Caco-2 (cell line): ENCODE results near the gene SEMA3A. TPM values are rescaled to one million over a fixed set of nuclear protein-coding genes. Genes with fewer than 3 reads are reported as not detected.

Source experiments
- BruUV-seq: library from RNA; stranded (reverse); fragments of 400-500 nt; replicated peaks from 2 replicates; lab custom pipeline; 2021; lab: Mats Ljungman, UMichigan
- CTCF ChIA-PET: fragments of 300-600 bp; sonication (Branson Sonifier 250); formaldehyde crosslinking; loops from one replicate; lab custom pipeline; 2022; ENCODE audit warnings: antibody characterized with exemption; lab: Charles Lee
- POLR2A ChIA-PET: fragments of 300-600 bp; sonication (Branson Sonifier 250); formaldehyde crosslinking; loops from one replicate; lab custom pipeline; 2022; ENCODE audit warnings: antibody characterized with exemption; lab: Charles Lee
- DNase-seq, 2 experiments: peaks; one replicate each; pipeline versions ENCODE4 v3.0.0 to v3.0.0-alpha.2; 2020 to 2022
- H3K27me3 ChIP-seq: replicated peaks from 2 replicates; pipeline ENCODE4 v1.6.0; 2011; ENCODE audit warnings: low read length; ENCODE audit not compliant: control insufficient read depth, insufficient read depth
- H3K36me3 ChIP-seq: 2 replicates; pipeline ENCODE4 v1.5.1; 2011; ENCODE audit warnings: low read length; ENCODE audit not compliant: control insufficient read depth, insufficient read depth
- H3K4me1 ChIP-seq: fragments of 250-450 bp; sonication (Bioruptor Pico); 2 replicates; pipeline ENCODE4 v1.5.1; 2020; ENCODE audit warnings: mild to moderate bottlenecking
- H3K4me3 ChIP-seq: 2 replicates; pipeline ENCODE4 v1.5.1; 2011; ENCODE audit warnings: low read depth, mild to moderate bottlenecking, control low read depth, low read length
- H3K9me3 ChIP-seq: fragments of 250-450 bp; sonication (Bioruptor Pico); 2 replicates; pipeline ENCODE4 v1.5.1; 2020; ENCODE audit warnings: mild to moderate bottlenecking, moderate library complexity
- H3K27ac Mint-ChIP-seq: one replicate; pipeline ENCODE4 v1.8.0; 2022; ENCODE audit warnings: mixed read lengths; ENCODE audit not compliant: unreplicated experiment
- H3K27me3 Mint-ChIP-seq: one replicate; pipeline ENCODE4 v1.8.0; 2022; ENCODE audit warnings: mixed read lengths; ENCODE audit not compliant: insufficient read depth, unreplicated experiment
- H3K36me3 Mint-ChIP-seq: one replicate; pipeline ENCODE4 v1.8.0; 2022; ENCODE audit warnings: mild to moderate bottlenecking, mixed read lengths; ENCODE audit not compliant: insufficient read depth, unreplicated experiment
- H3K4me1 Mint-ChIP-seq: one replicate; pipeline ENCODE4 v1.8.0; 2022; ENCODE audit warnings: low read depth, mixed read lengths; ENCODE audit not compliant: unreplicated experiment
- H3K4me3 Mint-ChIP-seq: one replicate; pipeline ENCODE4 v1.8.0; 2022; ENCODE audit warnings: mild to moderate bottlenecking, moderate library complexity, mixed read lengths; ENCODE audit not compliant: unreplicated experiment
- H3K9me3 Mint-ChIP-seq: one replicate; pipeline ENCODE4 v1.8.0; 2022; ENCODE audit warnings: mixed read lengths; ENCODE audit not compliant: unreplicated experiment
- intact Hi-C: fragments of 100-400 bp; cut with micrococcal nuclease; formaldehyde crosslinking; loops from one replicate; pipeline ENCODE4 v1.10.0; 2022; ENCODE audit not compliant: unreplicated experiment
- total RNA-seq: library from RNA; stranded (reverse); gene quantifications from 2 replicates; pipeline ENCODE4 v1.2.3, GENCODE V29; 2022
- TF ChIP-seq, protein P1 (sequence below), 2 experiments: fragments of 200-600 bp in 1 of 2; IDR thresholded peaks; 1 replicate in 1 of 2; 2 replicates in 1 of 2; pipeline versions ENCODE4 v1.5.1 to v1.8.0; 2011 to 2022; ENCODE audit warnings: antibody characterized with exemption in 1 of 2, control low read depth in 1 of 2, inconsistent platforms in 1 of 2, low read depth in 1 of 2, low read length in 1 of 2, mild to moderate bottlenecking in 1 of 2, moderate library complexity in 1 of 2; ENCODE audit not compliant: insufficient read depth in 1 of 2, severe bottlenecking in 1 of 2, unreplicated experiment in 1 of 2

The SEMA3A gene
- total RNA-seq, 1 experiment from 2014 or later, result 55.1 TPM

DNA sequence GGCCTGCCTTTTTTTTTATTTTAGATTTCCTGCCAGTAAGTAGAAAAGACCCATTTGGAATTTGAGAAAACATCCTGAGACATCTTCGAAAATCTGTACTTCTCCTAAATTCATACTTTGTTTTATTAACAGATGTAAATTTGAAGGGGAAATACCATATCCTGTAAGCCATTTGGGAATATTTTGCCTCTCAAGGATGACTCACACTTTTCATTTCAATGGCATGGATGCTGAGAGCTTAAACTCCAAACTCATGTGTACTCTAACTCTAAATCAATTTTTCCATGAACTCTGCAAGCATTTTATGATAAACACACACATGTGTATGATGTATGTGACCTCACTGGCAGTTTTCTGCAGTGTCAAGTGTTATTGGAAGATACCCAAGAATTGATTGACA lies 89.0 kb downstream of the SEMA3A start:
- DNase-seq, result no peak
- peaks cover 34% of the 10 kb centered on the region for H3K36me3 Mint-ChIP-seq
- Histone ChIP-seq H3K36me3 (no peaks in the 10 kb centered on the region), H3K4me3 (no peak overlapping the region), H3K4me1 (peaks cover 32% of the 10 kb centered on the region), H3K9me3 (no peaks in the 10 kb centered on the region), H3K27me3 (no peaks in the 10 kb centered on the region)
- no peaks in the 10 kb centered on the region for H3K27me3 Mint-ChIP-seq
- H3K9me3 Mint-ChIP-seq, result no peaks in the 10 kb centered on the region
- no peak overlapping the region for H3K27ac Mint-ChIP-seq
- no peaks in the 10 kb centered on the region for H3K4me1 Mint-ChIP-seq
- POLR2A ChIA-PET, result no interaction called here
- intact Hi-C loops, result no loop called here
- CTCF ChIA-PET, result no interaction called here
- TF ChIP-seq, protein P1, sequence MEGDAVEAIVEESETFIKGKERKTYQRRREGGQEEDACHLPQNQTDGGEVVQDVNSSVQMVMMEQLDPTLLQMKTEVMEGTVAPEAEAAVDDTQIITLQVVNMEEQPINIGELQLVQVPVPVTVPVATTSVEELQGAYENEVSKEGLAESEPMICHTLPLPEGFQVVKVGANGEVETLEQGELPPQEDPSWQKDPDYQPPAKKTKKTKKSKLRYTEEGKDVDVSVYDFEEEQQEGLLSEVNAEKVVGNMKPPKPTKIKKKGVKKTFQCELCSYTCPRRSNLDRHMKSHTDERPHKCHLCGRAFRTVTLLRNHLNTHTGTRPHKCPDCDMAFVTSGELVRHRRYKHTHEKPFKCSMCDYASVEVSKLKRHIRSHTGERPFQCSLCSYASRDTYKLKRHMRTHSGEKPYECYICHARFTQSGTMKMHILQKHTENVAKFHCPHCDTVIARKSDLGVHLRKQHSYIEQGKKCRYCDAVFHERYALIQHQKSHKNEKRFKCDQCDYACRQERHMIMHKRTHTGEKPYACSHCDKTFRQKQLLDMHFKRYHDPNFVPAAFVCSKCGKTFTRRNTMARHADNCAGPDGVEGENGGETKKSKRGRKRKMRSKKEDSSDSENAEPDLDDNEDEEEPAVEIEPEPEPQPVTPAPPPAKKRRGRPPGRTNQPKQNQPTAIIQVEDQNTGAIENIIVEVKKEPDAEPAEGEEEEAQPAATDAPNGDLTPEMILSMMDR (IDR thresholded peaks at IDR 0.05; ENCODE audit: insufficient read depth in 1 of 2, low read depth in 1 of 2, low read length in 1 of 2, severe bottlenecking in 1 of 2, unreplicated experiment in 1 of 2), result no peak
- BruUV-seq, result no TSS peak
- no peak overlapping the region for H3K4me3 Mint-ChIP-seq

DNA sequence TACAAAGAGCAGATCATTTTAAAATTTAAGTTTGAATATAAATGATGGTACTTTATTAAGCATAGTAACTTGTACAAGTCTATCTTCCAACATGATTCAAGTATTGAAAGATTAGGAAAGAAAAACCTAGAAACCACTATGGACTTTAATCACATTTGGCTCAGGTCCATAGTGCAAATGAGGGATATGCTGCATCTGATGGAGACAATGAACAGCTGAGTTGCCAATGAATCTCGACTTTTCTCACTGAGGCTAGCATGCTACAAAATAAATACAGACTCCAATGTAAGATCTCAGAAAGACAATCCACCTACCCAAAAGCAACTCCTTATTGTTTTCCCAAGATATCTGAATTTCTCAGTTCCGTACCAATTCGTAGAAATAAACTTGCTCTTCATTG lies 89.8 kb downstream of the SEMA3A start:
- TF ChIP-seq, protein P1 (IDR thresholded peaks at IDR 0.05; ENCODE audit: insufficient read depth in 1 of 2, low read depth in 1 of 2, low read length in 1 of 2, severe bottlenecking in 1 of 2, unreplicated experiment in 1 of 2), result no peak
- H3K27me3 ChIP-seq, result no peaks in the 10 kb centered on the region
- no TSS peak for BruUV-seq
- Mint-ChIP-seq H3K36me3 (peaks cover 34% of the 10 kb centered on the region), H3K9me3 (no peaks in the 10 kb centered on the region), H3K4me1 (no peaks in the 10 kb centered on the region), H3K27ac (no peak overlapping the region), H3K4me3 (no peak overlapping the region), H3K27me3 (no peaks in the 10 kb centered on the region)
- intact Hi-C loops, result no loop called here
- CTCF ChIA-PET, result no interaction called here
- POLR2A ChIA-PET, result no interaction called here
- no peaks in the 10 kb centered on the region for H3K36me3 ChIP-seq
- H3K4me3 ChIP-seq, result no peak overlapping the region
- H3K4me1 ChIP-seq, result peaks cover 27% of the 10 kb centered on the region
- H3K9me3 ChIP-seq, result no peaks in the 10 kb centered on the region
- DNase-seq, result no peak

DNA sequence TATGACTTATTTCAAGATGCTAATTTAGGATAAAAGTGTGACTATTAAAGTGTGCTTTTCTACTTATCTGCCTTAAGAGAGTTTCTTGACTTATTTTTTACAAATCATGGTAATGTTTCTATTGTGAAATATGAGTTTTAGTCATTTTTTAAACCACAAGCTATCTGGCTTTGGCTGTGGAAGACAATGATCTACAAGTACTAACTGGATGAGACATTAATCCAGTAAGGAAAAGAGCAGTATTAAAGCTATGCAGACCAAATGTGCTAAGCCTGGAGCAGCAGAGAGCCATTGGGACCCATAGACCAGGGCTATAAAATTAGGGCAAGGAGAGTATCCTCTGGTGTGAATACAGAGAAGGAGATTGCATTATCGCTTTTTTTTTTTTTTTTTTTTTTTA lies 92.4 kb downstream of the SEMA3A start:
- no peaks in the 10 kb centered on the region for H3K36me3 ChIP-seq
- no peaks in the 10 kb centered on the region for H3K9me3 Mint-ChIP-seq
- H3K27me3 Mint-ChIP-seq, result no peaks in the 10 kb centered on the region
- no peaks in the 10 kb centered on the region for H3K27me3 ChIP-seq
- H3K4me1 Mint-ChIP-seq, result peaks cover 3% of the 10 kb centered on the region
- no peak overlapping the region for H3K4me3 Mint-ChIP-seq
- intact Hi-C loops, result no loop called here
- peaks cover 17% of the 10 kb centered on the region for H3K4me1 ChIP-seq
- ChIA-PET CTCF (no interaction called here), POLR2A (no interaction called here)
- TF ChIP-seq, protein P1 (IDR thresholded peaks at IDR 0.05; ENCODE audit: insufficient read depth in 1 of 2, low read depth in 1 of 2, low read length in 1 of 2, severe bottlenecking in 1 of 2, unreplicated experiment in 1 of 2), result no peak
- DNase-seq, result no peak
- H3K4me3 ChIP-seq, result no peak overlapping the region
- no TSS peak for BruUV-seq
- peaks cover 13% of the 10 kb centered on the region for H3K36me3 Mint-ChIP-seq
- H3K27ac Mint-ChIP-seq, result no peak overlapping the region
- H3K9me3 ChIP-seq, result no peaks in the 10 kb centered on the region
